Stimulated activated CD8-positive, alpha-beta memory T cell treated with anti-CD3 and anti-CD28 coated beads, Interleukin-12 subunit alpha, Interleukin-12 subunit beta, amount 100 ng/mL, for 4 hours (primary cell): ENCODE results near the gene VAMP2.
A peak's percentile ranks its signal among the peaks of the same experiment; 100 is the strongest.

Experiments used
- DNase-seq: peaks from one replicate; pipeline ENCODE4 v3.0.0-alpha.2; 2020; ENCODE audit warnings: low read depth

VAMP2 gene

DNA sequence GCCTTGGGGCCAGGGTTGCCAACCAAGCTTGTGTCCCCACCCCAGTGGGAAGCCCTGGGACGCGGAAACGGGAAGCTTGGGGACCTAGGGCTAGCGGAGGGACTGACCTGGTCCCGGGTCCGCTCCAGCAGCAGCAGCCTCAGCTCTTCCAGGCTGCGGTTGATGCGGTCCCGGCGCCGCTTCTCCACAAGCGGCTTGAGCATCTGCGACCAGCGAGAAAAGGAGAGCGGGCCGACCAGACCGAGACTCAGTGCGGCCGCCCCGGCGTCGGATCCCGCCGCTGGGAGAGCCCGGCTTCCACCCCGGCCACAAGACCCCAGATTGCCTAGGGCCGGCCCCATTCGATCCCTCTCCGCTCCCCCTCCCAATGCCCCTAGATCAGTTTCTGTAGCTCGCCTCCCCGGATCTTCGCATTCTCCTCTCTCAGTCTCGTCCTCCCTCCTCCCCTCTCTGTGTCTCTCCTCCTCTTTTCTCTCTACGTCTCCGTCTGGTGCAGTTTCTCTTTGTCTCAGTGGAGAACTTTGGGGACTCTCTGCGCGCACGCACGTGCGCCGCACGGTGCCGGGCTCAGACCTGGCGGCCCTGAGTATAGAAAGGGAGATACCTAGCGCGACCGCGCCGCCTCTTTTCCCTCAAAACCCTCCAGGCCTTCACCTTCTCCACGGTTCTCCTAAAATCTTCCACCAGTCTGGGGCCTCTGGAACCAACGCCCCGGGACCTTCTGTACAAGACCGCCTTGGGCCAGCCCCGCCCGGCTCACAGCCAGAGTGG, 39.6 kb downstream of the VAMP2 start:
- DNase-seq = no peak

DNA sequence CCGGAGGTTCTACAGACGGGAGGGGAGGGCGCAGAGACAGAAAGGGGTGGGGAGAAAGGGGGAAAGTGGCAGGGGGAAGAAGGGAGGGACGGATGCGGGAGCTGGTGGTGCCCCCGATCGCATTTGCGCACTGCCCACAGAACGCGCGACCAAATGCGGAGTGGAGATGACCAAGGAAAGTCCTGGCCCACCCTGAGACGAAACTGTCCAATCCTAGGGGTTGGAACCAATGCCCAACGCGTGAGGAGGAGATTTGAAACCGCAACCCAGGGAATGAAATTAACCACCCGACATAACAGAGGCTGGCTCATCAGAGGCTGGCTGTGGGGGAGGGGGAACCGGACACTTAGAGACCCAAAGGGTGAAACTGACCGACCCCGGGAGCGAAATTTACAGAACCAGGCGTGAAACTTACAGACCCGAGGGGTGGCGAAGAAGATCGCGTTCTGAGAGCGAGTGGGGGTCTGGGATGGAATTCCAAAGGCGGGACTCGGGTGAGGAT, 40.3 kb downstream of the VAMP2 start:
- DNase-seq = no peak

DNA sequence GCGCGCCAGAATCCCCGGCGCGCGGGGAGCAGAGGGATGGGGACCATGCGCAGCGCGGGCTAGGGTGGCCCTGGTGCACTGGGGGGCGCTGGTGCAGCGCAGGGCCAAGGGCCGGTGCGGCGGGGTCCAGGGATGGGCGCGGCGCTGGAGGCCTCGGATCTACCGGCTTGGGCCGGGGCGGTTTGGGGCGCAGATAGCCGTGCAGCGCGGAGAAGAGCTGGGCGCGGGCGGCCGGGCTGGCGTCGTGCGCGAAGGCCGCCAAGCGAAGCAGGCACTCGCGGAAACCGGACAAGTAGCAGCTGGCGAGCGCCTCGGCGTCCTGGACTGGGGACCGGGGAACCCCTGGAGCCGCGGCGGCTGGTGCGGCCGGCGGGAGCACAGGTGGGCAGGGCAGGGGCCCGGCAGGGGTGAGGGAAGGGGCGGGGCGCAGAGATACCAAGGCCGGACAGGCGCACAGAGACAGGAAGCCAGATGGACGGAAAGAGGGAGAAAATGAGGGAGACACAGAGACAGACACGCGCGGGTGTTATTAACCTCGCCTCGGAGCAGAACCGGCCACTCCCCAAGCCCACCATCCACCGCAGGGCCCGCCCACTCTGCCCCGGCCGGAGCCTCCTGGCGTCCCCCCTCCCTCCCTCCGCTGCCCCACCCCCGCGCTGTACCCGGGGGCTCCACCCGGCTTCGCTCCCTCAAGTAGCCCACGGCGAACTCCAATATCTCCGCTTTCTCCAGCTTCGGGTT, 40.9 kb downstream of the VAMP2 start:
- DNase-seq = no peak

DNA sequence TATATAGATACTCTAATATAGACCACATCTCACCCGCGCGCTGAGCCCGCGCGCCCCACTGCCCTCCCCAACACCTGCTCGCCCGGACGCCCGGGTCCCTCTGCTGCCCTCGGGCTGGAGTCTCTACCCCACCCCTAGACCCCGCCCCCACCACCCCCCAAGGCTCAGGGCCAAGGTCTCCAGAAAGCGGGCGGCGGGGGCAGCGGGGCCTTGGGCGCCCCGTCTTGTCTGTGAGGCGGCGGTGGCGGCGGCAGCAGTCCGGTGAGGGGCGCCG, 41.4 kb downstream of the VAMP2 start:
- no peak for DNase-seq

DNA sequence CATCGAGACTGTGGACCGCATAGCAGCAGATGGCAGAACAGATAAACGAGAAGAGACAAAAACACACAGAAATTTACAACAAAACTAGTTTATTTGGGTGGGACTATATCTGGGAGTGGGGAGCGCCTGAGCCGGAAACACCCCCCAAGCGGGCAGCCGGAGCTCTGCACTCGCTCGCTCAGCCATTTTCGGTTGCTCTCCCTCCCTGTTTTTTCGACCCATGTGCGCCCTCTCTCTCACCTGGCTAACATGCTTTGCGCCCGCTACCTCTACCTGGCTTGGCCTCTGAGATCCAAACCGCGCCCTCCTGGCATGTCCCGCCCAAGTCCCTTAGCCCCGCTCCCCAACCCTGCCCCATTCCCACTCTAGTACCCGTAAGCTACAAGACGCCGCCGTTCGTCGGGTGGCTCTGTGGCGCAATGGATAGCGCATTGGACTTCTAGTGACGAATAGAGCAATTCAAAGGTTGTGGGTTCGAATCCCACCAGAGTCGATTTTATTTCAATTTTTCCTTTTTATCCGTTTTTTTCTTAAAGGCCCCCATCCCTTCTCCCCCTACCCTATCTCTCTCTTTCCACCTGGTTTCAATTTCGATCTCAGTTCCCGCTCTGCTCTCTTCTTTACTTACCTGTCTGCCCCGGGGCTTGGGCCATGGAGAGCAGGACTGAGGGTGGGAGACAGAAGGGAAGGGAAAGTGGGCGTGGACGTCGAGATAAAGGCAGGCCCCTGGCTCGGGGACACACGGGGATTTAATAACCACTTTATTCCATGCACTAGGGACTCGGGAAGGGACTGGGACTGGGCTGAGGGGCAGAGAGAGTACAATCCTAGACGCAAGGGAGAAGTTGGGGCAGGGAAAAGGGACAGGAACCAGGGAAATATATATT, 42.0 kb downstream of the VAMP2 start:
- DNase-seq = peak; percentile 49

DNA sequence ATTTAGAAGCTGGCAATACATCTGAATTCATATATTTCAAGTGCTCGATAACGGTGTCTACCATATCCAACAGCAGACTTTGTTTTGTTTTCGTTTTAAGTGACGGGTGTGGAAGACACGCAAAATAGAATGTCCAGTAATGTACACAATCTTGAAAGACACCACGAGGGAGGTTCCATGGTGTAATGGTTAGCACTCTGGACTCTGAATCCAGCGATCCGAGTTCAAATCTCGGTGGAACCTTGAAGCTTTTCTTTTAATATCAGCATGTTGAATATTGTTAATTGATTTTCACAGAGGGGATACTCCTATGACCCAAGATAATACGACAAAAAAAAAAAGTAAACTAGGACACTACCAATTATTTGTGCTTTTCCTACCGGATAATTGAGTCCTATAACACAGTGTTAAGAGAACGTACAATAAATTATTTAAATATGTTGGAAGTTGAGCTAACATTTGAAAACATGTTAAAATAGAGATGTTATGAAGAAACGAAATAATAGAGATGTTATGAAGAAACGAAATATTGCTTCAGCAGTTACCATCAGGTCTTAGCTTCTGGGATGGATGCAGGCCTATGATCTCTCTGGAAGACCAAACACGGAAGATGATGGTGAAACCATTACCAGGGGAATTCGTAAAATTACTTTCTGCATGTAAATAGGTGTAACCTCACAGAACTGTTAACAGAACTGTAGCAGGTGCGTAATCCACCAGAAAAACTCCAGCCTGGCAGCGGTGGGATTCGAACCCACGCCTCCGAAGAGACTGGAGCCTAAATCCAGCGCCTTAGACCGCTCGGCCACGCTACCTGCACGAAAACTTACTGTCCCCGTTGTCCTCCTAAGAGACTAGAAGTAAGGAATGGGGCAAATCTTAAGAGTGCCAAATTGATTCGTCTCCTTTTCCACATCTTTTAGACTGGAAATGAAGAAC, 42.9 kb downstream of the VAMP2 start:
- peak; percentile 59 for DNase-seq

DNA sequence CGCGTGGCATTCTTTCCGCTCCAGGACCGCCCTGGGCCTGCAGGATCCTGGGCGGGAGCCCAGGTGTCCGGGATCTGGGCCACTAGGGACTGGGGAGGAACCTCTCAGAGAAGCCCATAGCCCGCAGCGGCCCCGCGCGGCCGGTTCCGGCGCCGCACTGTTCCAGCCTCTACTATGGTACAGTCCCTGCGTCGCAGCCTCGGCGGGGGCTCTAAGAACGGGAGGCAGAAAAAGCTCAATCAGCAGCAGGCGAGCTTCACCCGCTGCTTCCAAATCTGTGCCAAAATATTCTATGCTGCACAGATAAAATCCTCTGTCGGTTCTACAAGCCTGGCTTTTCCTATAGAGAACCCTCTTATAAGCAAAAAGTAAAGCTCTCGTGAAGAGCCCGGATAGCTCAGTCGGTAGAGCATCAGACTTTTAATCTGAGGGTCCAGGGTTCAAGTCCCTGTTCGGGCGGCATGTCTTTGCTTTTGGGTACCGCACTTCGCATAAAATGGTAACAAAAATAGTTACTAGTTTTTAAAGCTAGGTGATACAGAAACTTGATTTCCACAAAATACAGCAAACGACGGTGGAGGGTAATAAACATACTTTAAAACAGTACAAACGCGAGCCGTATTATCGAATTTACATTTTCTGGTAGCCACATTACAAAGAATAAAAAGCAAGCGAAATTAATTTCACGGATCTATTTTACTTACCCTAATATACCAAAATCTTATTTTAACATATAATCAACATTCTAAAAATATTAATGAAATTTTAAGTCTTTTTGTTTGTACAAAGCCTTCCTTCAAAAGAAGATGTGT, 43.8 kb downstream of the VAMP2 start:
- DNase-seq = peak; percentile 75

DNA sequence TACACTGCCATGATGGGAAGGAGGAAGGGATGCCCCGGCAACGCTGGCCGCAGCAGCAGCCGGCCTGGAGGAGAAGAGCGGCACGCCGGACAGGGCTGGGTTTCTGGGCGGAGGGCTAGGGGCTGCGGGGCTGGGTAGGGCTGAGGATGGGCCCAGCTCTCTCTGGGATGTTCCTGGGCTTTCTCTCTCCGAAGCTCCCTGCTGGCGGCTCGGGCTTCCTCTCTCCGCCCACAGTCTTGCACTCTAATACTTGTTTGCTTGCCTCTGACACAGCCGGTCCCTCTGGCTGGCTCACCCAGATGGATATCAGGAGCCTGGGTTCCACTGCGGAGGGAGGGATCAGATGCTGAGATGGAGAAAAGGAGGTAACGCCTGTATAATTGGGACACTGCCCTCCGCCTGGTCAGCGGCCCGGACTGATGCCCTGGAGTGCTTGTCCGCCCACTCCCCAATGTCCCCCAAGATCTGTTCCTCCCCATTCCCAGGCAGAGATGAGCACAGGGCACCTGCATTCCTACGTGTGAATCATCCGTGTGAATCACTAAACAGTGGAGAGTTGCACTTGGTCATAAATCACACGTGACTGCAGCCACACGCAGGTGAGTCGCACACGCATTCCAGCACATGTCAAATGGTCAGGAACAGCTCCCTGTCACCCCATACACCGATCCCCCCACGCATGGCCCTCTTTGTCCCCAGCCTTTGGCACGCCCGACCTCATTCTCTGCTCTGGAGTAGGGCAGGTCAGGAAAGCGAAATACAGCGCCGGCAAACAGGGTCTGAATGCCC, 44.6 kb downstream of the VAMP2 start, which contains the start of gene ALOXE3:
Gene ALOXE3, minus strand, starts transcription at position 535 of the 789 bp plus-strand sequence. Its CDS starts 524 bp downstream, at position 11.
- no peak for DNase-seq

DNA sequence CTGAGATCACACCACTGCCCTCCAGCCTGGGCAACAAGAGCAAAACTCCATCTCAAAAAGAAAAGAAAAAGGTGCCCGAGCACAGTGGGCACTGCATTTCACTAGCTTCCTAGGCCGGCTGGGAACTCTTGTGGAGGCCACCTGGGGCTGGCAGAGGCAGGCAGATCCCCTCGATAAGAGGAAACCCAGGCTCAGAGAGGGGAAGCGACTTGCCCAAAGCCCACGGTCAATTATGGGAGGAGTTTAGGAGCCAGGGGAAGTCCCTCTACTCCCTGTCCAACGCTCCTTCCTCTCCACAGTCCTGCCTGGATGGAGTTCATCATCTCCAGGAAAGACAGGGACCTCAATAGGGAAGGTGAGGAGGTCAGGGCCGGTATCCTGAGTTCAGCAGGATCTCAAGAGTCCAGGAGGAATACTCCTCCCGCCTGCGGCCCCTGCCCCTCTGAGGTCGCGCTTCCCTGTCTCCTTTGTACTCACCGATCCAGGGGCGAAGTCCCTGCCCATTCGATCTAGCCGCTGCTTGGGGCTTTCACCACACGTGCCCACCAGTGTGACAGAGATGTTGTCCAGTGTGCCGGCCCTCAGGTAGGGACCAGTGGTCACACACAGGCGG, 45.3 kb downstream of the VAMP2 start:
- DNase-seq = no peak

DNA sequence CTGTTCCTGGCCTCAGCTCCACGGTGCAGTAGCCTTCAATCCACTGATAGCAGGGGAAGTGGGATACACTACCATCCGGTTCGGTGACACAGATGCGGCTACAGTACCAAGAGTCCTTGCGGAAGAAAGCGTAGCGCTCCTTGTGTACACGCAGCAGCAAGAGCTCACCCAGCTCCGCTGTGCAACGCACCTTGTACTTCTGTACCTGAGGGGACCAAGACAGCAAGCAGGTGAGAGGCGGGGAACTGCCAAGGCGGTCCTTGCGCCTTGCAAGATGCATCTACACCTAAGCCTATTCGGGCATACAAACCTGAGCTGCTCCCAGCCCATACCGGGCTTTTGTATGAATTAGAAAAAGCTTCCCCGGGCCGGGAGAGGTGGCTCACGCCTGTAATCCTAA, 46.0 kb downstream of the VAMP2 start:
- no peak for DNase-seq

DNA sequence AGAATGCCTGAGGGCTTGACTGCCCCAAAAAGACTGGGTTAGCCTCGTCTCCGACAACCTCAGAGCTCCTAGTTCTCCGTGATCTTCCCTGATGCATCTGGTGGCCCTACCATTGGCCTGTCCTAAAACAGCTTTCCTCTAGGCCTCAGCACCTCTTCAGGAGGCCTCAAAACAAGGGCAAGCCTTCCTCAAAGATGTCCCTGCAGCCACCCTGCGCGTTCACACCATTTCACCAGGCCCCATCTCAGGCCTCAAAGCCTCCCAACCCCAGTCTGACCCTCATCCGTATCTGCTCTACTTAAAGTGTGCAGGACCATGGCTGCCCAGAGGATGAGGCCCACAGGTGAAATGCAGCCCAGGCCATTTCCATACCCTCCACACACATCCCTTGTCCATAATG, 51.8 kb downstream of the VAMP2 start:
- no peak for DNase-seq

DNA sequence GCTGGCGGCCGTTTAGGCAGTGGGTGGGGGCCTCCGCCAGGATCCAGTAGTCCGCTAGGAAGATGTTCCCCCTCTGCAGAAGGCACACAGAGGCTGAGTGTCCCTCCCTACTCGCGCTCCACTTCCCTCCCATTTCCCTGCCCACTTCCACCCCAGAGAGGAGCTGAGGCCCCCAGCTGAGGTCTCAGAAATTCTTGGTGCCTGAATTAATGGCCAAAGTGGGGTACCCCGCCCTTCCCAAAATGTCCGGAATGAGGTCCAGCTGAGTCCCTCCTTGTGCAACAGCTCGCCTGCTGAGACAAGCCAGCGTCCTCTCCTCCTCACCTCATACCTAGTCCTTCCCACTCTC, 52.3 kb downstream of the VAMP2 start:
- no peak for DNase-seq

DNA sequence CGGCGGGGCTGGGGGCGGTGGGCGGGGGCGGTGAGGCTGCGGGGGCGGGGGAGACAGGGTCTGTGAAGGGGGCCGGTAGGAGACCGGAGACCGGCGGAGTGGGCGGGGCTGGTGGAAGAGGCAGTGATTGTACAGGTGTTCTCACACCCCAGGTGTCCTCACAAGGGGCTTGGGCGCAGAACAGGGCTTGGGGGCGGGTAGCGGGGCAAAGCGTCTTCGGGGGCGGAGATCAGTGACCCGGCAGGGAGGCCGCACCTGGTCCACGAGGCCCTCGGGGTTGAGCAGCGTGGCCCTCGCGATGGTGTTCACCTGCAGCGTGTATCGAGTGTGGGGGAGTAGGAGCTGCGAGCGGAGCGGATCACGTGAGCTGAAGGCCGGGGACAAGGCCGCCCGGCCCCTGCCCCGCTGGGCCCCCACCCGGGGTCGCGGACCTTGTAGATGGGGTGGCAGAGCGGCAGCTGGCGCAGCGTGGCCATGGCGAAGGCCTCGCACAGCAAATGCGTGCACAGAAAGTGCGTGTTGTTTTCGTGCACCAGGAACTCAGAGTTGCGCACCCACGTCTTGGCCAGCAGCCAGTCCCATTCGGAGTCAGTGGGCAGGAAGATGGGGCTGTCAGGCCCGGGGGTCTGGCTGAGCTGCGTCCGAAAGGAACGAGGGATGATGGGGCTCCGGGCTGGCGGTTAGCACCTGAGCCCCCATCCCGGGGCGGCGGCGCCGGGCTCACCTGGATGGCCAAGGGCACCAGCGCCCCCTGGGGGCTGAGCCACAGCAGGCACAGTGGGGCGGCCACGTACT, 52.9 kb downstream of the VAMP2 start:
- DNase-seq = peak; percentile 63
